H9 (cell line): ENCODE results near the gene LEFTY2. TPM values are rescaled to one million over a fixed set of nuclear protein-coding genes. Genes with fewer than 3 reads are reported as not detected.

Experiments
- DNase-seq: peaks from one replicate; pipeline ENCODE4 v3.0.0-alpha.2; 2017
- H2AFZ ChIP-seq: one replicate; pipeline ENCODE4 v1.6.1; 2013; ENCODE audit warnings: mild to moderate bottlenecking, low read length, control low read depth, moderate library complexity
- H2AK5ac ChIP-seq: 2 replicates; pipeline ENCODE4 v1.6.1; 2013; ENCODE audit warnings: low read length, control low read depth, mixed read lengths; ENCODE audit not compliant: insufficient read length
- H2BK120ac ChIP-seq: one replicate; pipeline ENCODE4 v1.6.1; 2013; ENCODE audit warnings: low read depth, mild to moderate bottlenecking, low read length, control low read depth, inconsistent platforms; ENCODE audit not compliant: poor library complexity, severe bottlenecking
- H2BK12ac ChIP-seq: 2 replicates; pipeline ENCODE4 v1.6.1; 2013; ENCODE audit warnings: low read length, control low read depth, mixed read lengths, low read depth; ENCODE audit not compliant: insufficient read length
- H2BK15ac ChIP-seq: 2 replicates; pipeline ENCODE4 v1.6.1; 2013; ENCODE audit warnings: low read depth, low read length, control low read depth
- H2BK20ac ChIP-seq: one replicate; pipeline ENCODE4 v1.6.1; 2013; ENCODE audit warnings: low read depth, mild to moderate bottlenecking, low read length, control low read depth, inconsistent platforms; ENCODE audit not compliant: poor library complexity, severe bottlenecking
- H2BK5ac ChIP-seq: 2 replicates; pipeline ENCODE4 v1.6.1; 2013; ENCODE audit warnings: low read length, control low read depth, mixed read lengths; ENCODE audit not compliant: insufficient read length
- H3K14ac ChIP-seq: 2 replicates; pipeline ENCODE4 v1.6.1; 2013; ENCODE audit warnings: low read length, control low read depth; ENCODE audit not compliant: insufficient read depth
- H3K18ac ChIP-seq: 2 replicates; pipeline ENCODE4 v1.6.1; 2013; ENCODE audit warnings: low read depth, mild to moderate bottlenecking, mixed read lengths, low read length, control low read depth; ENCODE audit not compliant: insufficient read length
- H3K23ac ChIP-seq: 2 replicates; pipeline ENCODE4 v1.6.1; 2013; ENCODE audit warnings: low read length, control low read depth, mixed read lengths, low read depth; ENCODE audit not compliant: insufficient read length
- H3K23me2 ChIP-seq: 2 replicates; pipeline ENCODE4 v1.6.1; 2013; ENCODE audit warnings: low read depth, mild to moderate bottlenecking, mixed read lengths, low read length, control low read depth; ENCODE audit not compliant: insufficient read length, poor library complexity, severe bottlenecking
- H3K27ac ChIP-seq: 2 replicates; pipeline ENCODE4 v1.5.1; 2013; ENCODE audit warnings: low read length, control low read depth, mixed read lengths, low read depth; ENCODE audit not compliant: insufficient read length
- H3K27me3 ChIP-seq: 2 replicates; pipeline ENCODE4 v1.6.1; 2013; ENCODE audit warnings: low read length, control low read depth, inconsistent platforms; ENCODE audit not compliant: insufficient read depth
- H3K4ac ChIP-seq: 2 replicates; pipeline ENCODE4 v1.6.1; 2013; ENCODE audit warnings: low read depth, mild to moderate bottlenecking, control low read depth, inconsistent platforms, low read length, moderate library complexity
- H3K4me1 ChIP-seq: 2 replicates; pipeline ENCODE4 v1.6.1; 2013; ENCODE audit warnings: low read length, control low read depth, inconsistent platforms; ENCODE audit not compliant: insufficient read depth
- H3K4me2 ChIP-seq: 2 replicates; pipeline ENCODE4 v1.6.1; 2013; ENCODE audit warnings: low read length, control low read depth, mixed read lengths; ENCODE audit not compliant: insufficient read length, insufficient read depth
- H3K56ac ChIP-seq: 2 replicates; pipeline ENCODE4 v1.6.1; 2013; ENCODE audit warnings: low read depth, mild to moderate bottlenecking, mixed read lengths, low read length, control low read depth; ENCODE audit not compliant: insufficient read length
- H3K79me1 ChIP-seq: 2 replicates; pipeline ENCODE4 v1.6.1; 2013; ENCODE audit warnings: low read depth, mild to moderate bottlenecking, moderate library complexity, low read length, control low read depth, inconsistent platforms; ENCODE audit not compliant: insufficient read depth, poor library complexity, severe bottlenecking
- H3K79me2 ChIP-seq: 2 replicates; pipeline ENCODE4 v1.6.1; 2013; ENCODE audit warnings: low read length, control low read depth, inconsistent platforms; ENCODE audit not compliant: insufficient read depth
- H3K9ac ChIP-seq: 2 replicates; pipeline ENCODE4 v1.6.1; 2013; ENCODE audit warnings: low read length, control low read depth, mixed read lengths; ENCODE audit not compliant: insufficient read length; ENCODE audit errors: extremely low read depth
- H3K9me3 ChIP-seq: one replicate; pipeline ENCODE4 v1.6.1; 2013; ENCODE audit warnings: low read depth, low read length, inconsistent platforms; ENCODE audit not compliant: control insufficient read depth
- H3T11ph ChIP-seq: one replicate; pipeline ENCODE4 v1.6.1; 2013; ENCODE audit warnings: mild to moderate bottlenecking, low read length, control low read depth, inconsistent platforms
- H4K20me1 ChIP-seq: one replicate; pipeline ENCODE4 v1.6.1; 2013; ENCODE audit not compliant: control insufficient read depth, insufficient read length, insufficient read depth
- H4K5ac ChIP-seq: 2 replicates; pipeline ENCODE4 v1.6.1; 2013; ENCODE audit warnings: low read depth, mild to moderate bottlenecking, mixed read lengths, low read length, control low read depth; ENCODE audit not compliant: insufficient read length
- H4K8ac ChIP-seq: replicated peaks from 2 replicates; pipeline ENCODE4 v1.6.1; 2013; ENCODE audit warnings: low read length, control low read depth, mixed read lengths, low read depth; ENCODE audit not compliant: insufficient read length
- H4K91ac ChIP-seq: 2 replicates; pipeline ENCODE4 v1.6.1; 2013; ENCODE audit warnings: low read depth, mild to moderate bottlenecking, moderate library complexity, mixed read lengths, low read length, control low read depth; ENCODE audit not compliant: insufficient read length
- H3K27ac Mint-ChIP-seq, 3 experiments: 2 replicates in 2 of 3; 3 replicates in 1 of 3; pipeline ENCODE4 v1.8.0; 2020 to 2021; ENCODE audit warnings: mixed read lengths in 3 of 3, mild to moderate bottlenecking in 1 of 3, moderate library complexity in 1 of 3
- H3K27me3 Mint-ChIP-seq: 2 replicates; pipeline ENCODE4 v1.8.0; 2021; ENCODE audit warnings: low read depth, mild to moderate bottlenecking, moderate library complexity, mixed read lengths
- H3K36me3 Mint-ChIP-seq, 3 experiments: 2 replicates in 2 of 3; 3 replicates in 1 of 3; pipeline ENCODE4 v1.8.0; 2020 to 2021; ENCODE audit warnings: low read depth in 3 of 3, mixed read lengths in 3 of 3; ENCODE audit not compliant: insufficient read depth in 1 of 3
- H3K4me1 Mint-ChIP-seq, 2 experiments: 2 replicates each; pipeline ENCODE4 v1.8.0; 2020; ENCODE audit warnings: mixed read lengths in 2 of 2
- H3K4me3 Mint-ChIP-seq, 2 experiments: 2 replicates in 1 of 2; 3 replicates in 1 of 2; pipeline ENCODE4 v1.8.0; 2020 to 2021; ENCODE audit warnings: mild to moderate bottlenecking in 2 of 2, mixed read lengths in 2 of 2, moderate library complexity in 1 of 2
- H3K9me3 Mint-ChIP-seq, 2 experiments: 2 replicates in 1 of 2; 3 replicates in 1 of 2; pipeline ENCODE4 v1.8.0; 2020; ENCODE audit warnings: mild to moderate bottlenecking in 2 of 2, mixed read lengths in 2 of 2, moderate library complexity in 1 of 2
- WGBS: extraction: QIAGEN DNeasy Blood & Tissue Kit; methylation state at CpG from one replicate; pipeline ENCODE4 v1.1.7; 2013; ENCODE audit warnings: missing lambda C conversion rate, low lambda C conversion rate, mixed read lengths; ENCODE audit not compliant: insufficient read length; ENCODE audit errors: extremely low coverage; 5-methylcytosine and 5-hydroxymethylcytosine counted together
- total RNA-seq: library from RNA; stranded (reverse); gene quantifications from 2 replicates; pipeline ENCODE4 v1.2.1, GENCODE V29; 2021
- TF ChIP-seq, protein P1 (sequence below): fragments of 200-600 bp; sonication (generic); conservative IDR thresholded peaks from 3 replicates; pipeline ENCODE4 v1.8.0; 2021; ENCODE audit warnings: antibody characterized with exemption, mild to moderate bottlenecking

The LEFTY2 gene
- total RNA-seq, 1 experiment from 2014 or later = 16.3 TPM

DNA sequence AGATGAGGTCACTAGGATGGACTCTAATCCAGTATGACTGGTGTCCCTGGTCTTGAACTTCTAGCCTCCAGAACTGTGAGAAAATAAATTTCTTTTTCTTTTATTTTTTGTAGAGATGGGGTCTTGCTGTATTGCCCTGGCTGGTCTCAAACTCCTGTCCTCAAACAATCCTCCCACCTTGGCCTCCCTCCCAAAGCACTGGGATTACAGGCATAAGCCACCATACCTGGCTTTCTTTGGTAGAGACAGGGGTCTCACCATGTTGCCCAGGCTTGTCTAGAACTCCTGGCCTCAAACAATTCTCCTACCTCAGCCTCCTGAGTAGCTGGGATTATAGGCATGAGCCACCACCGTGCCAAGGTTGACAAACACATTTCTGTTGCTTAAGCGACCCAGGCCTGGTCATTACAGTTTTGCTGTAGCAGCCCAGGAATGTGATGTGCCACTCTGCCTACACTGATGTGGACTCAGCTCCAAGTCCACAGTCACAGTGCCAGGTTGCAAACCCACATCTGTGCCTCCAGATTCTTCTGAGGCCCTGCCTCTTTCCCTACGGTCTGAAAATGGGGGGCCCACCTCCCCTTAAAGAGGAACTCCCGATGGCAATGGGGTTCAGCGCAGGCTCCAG, 32.9 kb downstream of the LEFTY2 start:
- no peak overlapping the region for H4K91ac ChIP-seq
- Mint-ChIP-seq H3K4me1 (peaks cover 18 to 23% of the 10 kb centered on the region in 2 experiments), H3K27ac (peak overlapping the region in 2 of 3 experiments; percentile 65 to 66; a peak in 2 of 7 replicates), H3K4me3 (no peak overlapping the region), H3K9me3 (no peaks in the 10 kb centered on the region), H3K27me3 (peaks cover 5% of the 10 kb centered on the region), H3K36me3 (no peaks in the 10 kb centered on the region)
- H3K27ac ChIP-seq = no peak overlapping the region
- H4K20me1 ChIP-seq = no peaks in the 10 kb centered on the region
- no peak overlapping the region for H3K9ac ChIP-seq
- H3K4ac ChIP-seq = no peak overlapping the region
- TF ChIP-seq, protein P1, sequence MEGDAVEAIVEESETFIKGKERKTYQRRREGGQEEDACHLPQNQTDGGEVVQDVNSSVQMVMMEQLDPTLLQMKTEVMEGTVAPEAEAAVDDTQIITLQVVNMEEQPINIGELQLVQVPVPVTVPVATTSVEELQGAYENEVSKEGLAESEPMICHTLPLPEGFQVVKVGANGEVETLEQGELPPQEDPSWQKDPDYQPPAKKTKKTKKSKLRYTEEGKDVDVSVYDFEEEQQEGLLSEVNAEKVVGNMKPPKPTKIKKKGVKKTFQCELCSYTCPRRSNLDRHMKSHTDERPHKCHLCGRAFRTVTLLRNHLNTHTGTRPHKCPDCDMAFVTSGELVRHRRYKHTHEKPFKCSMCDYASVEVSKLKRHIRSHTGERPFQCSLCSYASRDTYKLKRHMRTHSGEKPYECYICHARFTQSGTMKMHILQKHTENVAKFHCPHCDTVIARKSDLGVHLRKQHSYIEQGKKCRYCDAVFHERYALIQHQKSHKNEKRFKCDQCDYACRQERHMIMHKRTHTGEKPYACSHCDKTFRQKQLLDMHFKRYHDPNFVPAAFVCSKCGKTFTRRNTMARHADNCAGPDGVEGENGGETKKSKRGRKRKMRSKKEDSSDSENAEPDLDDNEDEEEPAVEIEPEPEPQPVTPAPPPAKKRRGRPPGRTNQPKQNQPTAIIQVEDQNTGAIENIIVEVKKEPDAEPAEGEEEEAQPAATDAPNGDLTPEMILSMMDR = no peak
- no peak overlapping the region for H3K4me2 ChIP-seq
- H3K4me1 ChIP-seq = no peaks in the 10 kb centered on the region; the same call in 1 of the 2 replicates
- H2BK12ac ChIP-seq = no peak overlapping the region
- no peak for DNase-seq
- H3K79me2 ChIP-seq = no peaks in the 10 kb centered on the region
- no peak overlapping the region for H3K14ac ChIP-seq
- H3K23ac ChIP-seq = no peak overlapping the region
- no peak overlapping the region for H4K8ac ChIP-seq
- no peaks in the 10 kb centered on the region for H3K9me3 ChIP-seq
- no peaks in the 10 kb centered on the region for H3K27me3 ChIP-seq
- H2BK20ac ChIP-seq = no peak overlapping the region
- H3K18ac ChIP-seq = no peak overlapping the region
- no peak overlapping the region for H2AK5ac ChIP-seq
- H2AFZ ChIP-seq = no peak overlapping the region
- H2BK120ac ChIP-seq = no peak overlapping the region
- H3K79me1 ChIP-seq = no peaks in the 10 kb centered on the region
- H3K56ac ChIP-seq = no peak overlapping the region
- H3K23me2 ChIP-seq = no peaks in the 10 kb centered on the region
- WGBS = no CpG with 5 or more reads among the region's 5 CpGs
- H2BK15ac ChIP-seq = no peak overlapping the region
- no peak overlapping the region for H4K5ac ChIP-seq
- H3T11ph ChIP-seq = no peak overlapping the region
- H2BK5ac ChIP-seq = no peak overlapping the region
